22Rv1 (cell line): ENCODE results near the gene GLYR1.

ENCODE experiments used
- H3K27ac ChIP-seq: fragments of 450-650 bp; 2 replicates; pipeline ENCODE4 v1.5.1; 2017
- CTCF ChIP-seq: fragments of 450-650 bp; IDR thresholded peaks from 2 replicates; pipeline ENCODE4 v1.5.1; 2017; ENCODE audit warnings: mild to moderate bottlenecking
- ZFX ChIP-seq: fragments of 450-650 bp; IDR thresholded peaks from 2 replicates; pipeline ENCODE4 v1.6.1; 2017; ENCODE audit warnings: antibody characterized with exemption, borderline replicate concordance

The GLYR1 gene

GRCh38 chr16:4768549-4769305 lies 78.4 kb downstream of the GLYR1 start:
- TF ChIP-seq CTCF (no peak), ZFX (no peak)
- H3K27ac ChIP-seq: peak overlapping the region; percentile 91

DNA sequence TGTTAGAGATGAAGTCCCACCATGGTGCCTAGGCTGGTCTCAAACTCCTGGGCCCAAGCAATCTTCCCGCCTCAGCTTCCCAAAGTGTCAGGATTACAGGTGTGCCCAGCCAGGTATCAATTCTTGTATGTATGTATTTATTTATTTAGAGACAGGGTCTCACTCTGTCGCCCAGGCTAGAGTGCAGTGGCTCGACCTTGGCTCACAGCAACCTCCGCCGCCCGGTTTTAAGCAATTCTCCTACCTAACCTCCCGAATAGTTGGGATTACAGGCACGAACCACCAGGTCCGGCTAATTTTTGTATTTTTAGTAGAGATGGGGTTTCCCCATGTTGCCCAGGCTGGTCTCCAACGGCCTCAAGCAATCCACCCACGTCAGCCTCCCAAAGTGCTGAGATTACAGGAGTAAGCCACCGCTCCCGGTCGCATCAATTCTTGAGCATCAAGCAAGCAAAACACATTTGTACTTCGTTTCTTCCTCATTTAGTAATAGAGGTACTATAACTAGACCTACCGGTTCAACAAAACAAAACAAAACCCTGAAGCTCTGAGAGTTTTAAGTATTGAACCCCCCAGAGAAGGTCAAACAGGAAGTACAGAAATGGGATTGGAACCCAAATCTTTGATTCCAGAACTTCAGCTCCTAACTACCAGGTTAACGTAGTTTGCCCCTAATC lies 79.1 kb downstream of the GLYR1 start:
- peak overlapping the region; percentile 91 for H3K27ac ChIP-seq
- TF ChIP-seq CTCF (no peak), ZFX (no peak)

GRCh38 chr16:4766875-4767628 lies 80.0 kb downstream of the GLYR1 start, which contains the start of gene ZNF500:
Gene ZNF500, minus strand, starts transcription at chr16:4767162. Its CDS starts 1,184 bp downstream, at chr16:4765978.
- peak within 1 kb of the TSS; percentile 91 for H3K27ac ChIP-seq
- TF ChIP-seq CTCF (no peak), ZFX (no peak)

DNA sequence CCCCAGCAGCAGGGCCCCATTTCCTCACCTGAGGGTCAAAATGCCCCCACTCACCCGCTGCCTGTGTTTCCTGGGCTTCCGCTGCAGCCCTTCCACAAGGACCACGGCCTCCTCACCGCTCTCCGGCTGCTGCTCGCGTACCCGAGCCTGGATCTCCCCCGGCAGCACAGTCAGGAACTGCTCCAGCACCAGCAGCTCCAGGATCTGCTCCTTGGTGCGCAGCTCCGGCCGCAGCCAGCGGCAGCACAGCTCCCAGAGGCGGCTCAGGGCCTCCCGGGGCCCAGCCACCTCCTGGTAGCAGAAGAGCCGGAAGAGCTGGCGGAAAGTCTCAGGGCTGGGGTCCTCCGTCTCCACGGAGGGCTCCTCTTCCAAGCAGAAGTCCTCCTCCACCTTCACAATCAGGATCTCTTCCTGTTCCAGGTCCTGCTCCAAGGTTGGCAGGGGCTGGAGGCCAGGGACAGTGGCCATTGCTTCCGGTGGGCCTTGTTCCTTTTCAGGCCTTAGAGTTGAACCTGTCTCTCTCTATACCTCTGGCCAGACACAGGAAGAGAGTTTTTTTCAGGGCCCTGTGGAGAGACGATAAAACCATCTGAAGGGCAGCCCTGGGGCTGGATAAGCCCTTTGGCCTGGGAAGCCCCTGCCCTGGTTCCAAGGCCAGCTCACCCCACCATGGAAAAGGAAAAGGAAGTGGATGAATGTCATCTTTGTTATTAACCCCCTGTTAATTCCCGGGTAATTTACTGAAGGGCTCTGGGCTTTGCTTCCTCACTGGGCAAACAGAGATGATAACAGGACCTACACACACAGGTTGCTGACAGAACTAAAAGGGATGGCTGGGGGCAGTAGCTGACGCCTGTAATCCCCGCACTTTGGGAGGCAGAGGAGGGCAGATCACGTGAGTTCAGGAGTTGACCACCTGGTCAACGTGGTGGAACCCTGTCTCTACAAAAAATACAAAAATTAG lies 81.3 kb downstream of the GLYR1 start:
- H3K27ac ChIP-seq: peak overlapping the region; percentile 91
- TF ChIP-seq CTCF (no peak), ZFX (no peak)

- TF ChIP-seq CTCF (no peak), ZFX (no peak)
- no peak overlapping the region for H3K27ac ChIP-seq
Measured at GRCh38 chr16:4763791-4764190, 83.3 kb downstream of the GLYR1 start.

- no peak overlapping the region for H3K27ac ChIP-seq
- TF ChIP-seq ZFX: no peak
- TF ChIP-seq CTCF: no peak
Measured at GRCh38 chr16:4762205-4762604, 84.9 kb downstream of the GLYR1 start.
